GM21423 (cell line): Measurements from ENCODE around the gene FAM114A1.
"Not testable (repeated sequence)": the region's sequence is repeated elsewhere in the genome, so short reads cannot be mapped to it uniquely, and the experiment has no call there.

Source experiments
- ATAC-seq: cut with Tn5 transposase; IDR thresholded peaks from one replicate; pipeline ENCODE4 v1.9.1; 2021; ENCODE audit warnings: mild to moderate bottlenecking, moderate library complexity; ENCODE audit not compliant: unreplicated experiment

FAM114A1 gene

GRCh38 chr4:38959248-38959647, 91.6 kb downstream of the FAM114A1 start:
- not testable (repeated sequence) for ATAC-seq

GRCh38 chr4:38964942-38965775, 97.6 kb downstream of the FAM114A1 start:
- ATAC-seq = no peak

- no peak for ATAC-seq
Measured at GRCh38 chr4:38965866-38966265, 98.3 kb downstream of the FAM114A1 start.

- no peak for ATAC-seq
Measured at GRCh38 chr4:38967260-38968095, 99.9 kb downstream of the FAM114A1 start.

GRCh38 chr4:38968668-38969067, 101.1 kb downstream of the FAM114A1 start:
- ATAC-seq = no peak

- ATAC-seq = no peak
Measured at GRCh38 chr4:38976308-38976707, 108.7 kb downstream of the FAM114A1 start.

- ATAC-seq = no peak
Measured at GRCh38 chr4:38979081-38979480, 111.5 kb downstream of the FAM114A1 start.

- ATAC-seq = no peak
Measured at GRCh38 chr4:38979511-38980230, 112.1 kb downstream of the FAM114A1 start.

- ATAC-seq = no peak
Measured at GRCh38 chr4:38980903-38981676, 113.5 kb downstream of the FAM114A1 start.

GRCh38 chr4:38982361-38983095, 114.9 kb downstream of the FAM114A1 start:
- no peak for ATAC-seq

- no peak for ATAC-seq
Measured at GRCh38 chr4:38983291-38983690, 115.7 kb downstream of the FAM114A1 start.

GRCh38 chr4:38983787-38984598, 116.4 kb downstream of the FAM114A1 start:
- ATAC-seq = no peak

GRCh38 chr4:38985410-38986100, 117.9 kb downstream of the FAM114A1 start:
- no peak for ATAC-seq

GRCh38 chr4:38987491-38987890, 119.9 kb downstream of the FAM114A1 start:
- ATAC-seq = no peak

- not testable (repeated sequence) for ATAC-seq
Measured at GRCh38 chr4:38988353-38988752, 120.7 kb downstream of the FAM114A1 start.

- ATAC-seq = no peak
Measured at GRCh38 chr4:38989487-38989886, 121.9 kb downstream of the FAM114A1 start.

- ATAC-seq = no peak
Measured at GRCh38 chr4:38990241-38990640, 122.6 kb downstream of the FAM114A1 start.

- ATAC-seq = no peak
Measured at GRCh38 chr4:38993683-38994082, 126.1 kb downstream of the FAM114A1 start.
